ENCODE results near the gene ABL1.

- TF ChIP-seq ZFP69B (tag by site-specific recombination; IDR thresholded peaks at IDR 0.05), result no peak
- TF ChIP-seq, protein P1, sequence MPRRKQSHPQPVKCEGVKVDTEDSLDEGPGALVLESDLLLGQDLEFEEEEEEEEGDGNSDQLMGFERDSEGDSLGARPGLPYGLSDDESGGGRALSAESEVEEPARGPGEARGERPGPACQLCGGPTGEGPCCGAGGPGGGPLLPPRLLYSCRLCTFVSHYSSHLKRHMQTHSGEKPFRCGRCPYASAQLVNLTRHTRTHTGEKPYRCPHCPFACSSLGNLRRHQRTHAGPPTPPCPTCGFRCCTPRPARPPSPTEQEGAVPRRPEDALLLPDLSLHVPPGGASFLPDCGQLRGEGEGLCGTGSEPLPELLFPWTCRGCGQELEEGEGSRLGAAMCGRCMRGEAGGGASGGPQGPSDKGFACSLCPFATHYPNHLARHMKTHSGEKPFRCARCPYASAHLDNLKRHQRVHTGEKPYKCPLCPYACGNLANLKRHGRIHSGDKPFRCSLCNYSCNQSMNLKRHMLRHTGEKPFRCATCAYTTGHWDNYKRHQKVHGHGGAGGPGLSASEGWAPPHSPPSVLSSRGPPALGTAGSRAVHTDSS (tag by site-specific recombination; IDR thresholded peaks at IDR 0.05), result no peak
- TF ChIP-seq ZNF324 (tag by site-specific recombination; IDR thresholded peaks at IDR 0.05), result no peak
- TF ChIP-seq ZNF664 (tag by site-specific recombination; IDR thresholded peaks at IDR 0.05), result no peak
- TF ChIP-seq YY1 (tag by site-specific recombination; IDR thresholded peaks at IDR 0.05), result no peak
Measured at GRCh38 chr9:130825809-130826208, 9.2 kb upstream of the ABL1 start.

Measured in HEK293 (cell line).